LoVo (cell line): ENCODE data around the gene PACRG.
"Not testable (repeated sequence)": the region's sequence is repeated elsewhere in the genome, so short reads cannot be mapped to it uniquely, and the experiment has no call there.

ENCODE experiments used
- DNase-seq: peaks from one replicate; pipeline ENCODE4 v3.0.0-alpha.2; 2016; ENCODE audit warnings: low spot score

Gene PACRG

GRCh38 chr6:162941128-162941527 is 213.4 kb downstream of the PACRG start:
- DNase-seq, result no peak

DNA sequence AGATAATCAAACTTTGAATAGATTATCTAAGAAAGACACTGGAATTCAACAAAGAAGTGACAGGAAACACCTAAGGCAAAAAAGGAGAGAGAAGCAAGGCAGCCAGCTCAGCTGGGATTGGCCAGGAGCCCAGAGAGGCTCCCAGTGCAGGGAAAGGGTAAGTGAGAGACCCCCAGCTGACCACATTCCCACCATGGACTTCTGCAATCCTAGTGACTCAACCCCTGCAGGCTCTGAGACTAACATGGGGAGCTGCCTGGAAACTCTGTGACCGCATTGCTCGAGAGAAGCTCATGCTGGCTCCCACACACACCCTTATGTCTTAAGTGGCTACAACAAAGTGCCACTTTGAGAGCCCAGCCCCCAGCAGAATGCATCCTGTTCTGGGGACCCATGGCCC is 215.1 kb downstream of the PACRG start:
- no peak for DNase-seq

GRCh38 chr6:162943369-162943768 is 215.6 kb downstream of the PACRG start:
- DNase-seq, result no peak

DNA sequence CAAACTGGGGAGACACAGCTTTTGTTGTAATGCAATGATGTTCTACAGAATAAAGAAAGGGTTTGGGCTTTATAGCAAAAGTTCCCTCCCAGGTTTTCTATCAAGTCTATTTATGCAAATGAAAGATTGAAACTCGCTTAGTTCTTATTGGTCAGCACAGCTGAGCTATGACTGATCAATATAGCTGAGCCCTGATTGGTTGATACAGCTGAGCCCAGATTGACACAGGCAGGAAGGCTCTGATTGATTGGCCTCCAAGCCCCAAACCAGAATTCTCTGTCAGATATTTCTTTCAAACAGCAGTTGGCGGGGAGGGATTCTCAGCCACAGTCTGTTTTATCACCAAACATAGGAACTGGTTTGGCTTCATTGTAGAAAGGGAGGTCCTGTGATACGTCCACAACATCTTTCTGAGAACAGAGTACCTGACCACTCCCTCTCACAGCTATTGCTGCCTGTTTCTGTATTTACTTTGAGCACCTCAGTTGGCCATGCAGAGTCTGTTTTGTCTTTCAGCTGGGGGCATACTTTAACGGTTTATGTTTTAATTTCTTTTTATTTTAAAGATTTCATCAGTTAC is 223.5 kb downstream of the PACRG start:
- DNase-seq, result no peak

GRCh38 chr6:162952423-162952822 is 224.6 kb downstream of the PACRG start:
- DNase-seq, result no peak

DNA sequence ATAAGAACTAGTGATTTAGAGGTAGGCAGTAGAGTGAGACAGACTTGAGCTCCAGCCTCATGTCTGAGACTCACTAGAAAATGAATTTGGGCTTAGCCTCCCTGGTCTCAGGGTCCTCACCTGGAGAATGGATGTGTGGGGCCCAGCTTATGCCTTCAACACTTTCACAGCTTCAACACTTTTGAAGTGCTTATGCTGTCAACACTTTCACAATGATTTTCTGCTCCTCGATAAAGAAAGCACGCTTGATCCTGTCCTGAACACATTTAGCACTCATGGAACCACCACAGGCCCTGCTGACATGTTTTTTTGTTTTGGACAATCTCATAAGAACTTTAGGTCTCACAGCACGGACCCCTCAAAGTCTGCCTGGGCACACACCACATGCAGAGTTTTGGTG is 229.3 kb downstream of the PACRG start:
- no peak for DNase-seq

DNA sequence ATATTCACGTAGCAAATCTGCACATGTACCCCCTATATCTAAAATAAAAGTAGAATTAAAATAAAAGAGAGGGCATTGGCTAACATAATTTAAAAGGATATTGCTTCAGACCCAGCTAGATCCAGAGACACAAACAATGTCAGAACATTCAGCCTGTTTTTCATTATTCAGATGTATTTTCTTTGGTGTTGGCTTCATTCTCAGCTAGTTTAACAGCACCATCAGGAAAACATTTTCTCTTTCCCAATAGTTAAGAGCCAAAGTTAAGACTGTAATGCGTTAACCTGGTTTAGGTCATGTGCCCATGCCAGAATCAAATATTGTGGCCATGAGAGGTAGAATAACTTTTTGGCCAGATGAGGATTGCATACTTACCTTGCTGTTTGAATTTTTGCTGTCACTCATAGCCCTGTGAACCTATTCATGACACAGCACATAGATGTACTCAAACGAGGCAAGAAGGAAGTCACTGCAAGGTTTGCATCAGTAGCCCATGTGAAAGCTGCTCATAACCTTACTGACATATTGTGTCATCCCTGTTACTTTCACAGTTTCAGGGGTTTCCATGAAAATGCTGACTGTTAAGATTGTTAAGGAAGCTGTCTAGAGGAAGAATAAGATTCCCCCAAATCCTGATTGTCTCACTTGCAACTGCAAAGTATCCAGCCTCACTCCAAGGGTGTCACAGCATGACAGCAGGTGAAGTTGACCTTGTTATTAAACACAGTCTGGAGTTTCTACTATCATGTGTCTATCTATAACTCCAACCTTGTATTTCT is 233.1 kb downstream of the PACRG start:
- DNase-seq, result no peak

- DNase-seq, result no peak
Measured at GRCh38 chr6:162962093-162962492, 234.3 kb downstream of the PACRG start.

- no peak for DNase-seq
Measured at GRCh38 chr6:162963861-162964260, 236.1 kb downstream of the PACRG start.

DNA sequence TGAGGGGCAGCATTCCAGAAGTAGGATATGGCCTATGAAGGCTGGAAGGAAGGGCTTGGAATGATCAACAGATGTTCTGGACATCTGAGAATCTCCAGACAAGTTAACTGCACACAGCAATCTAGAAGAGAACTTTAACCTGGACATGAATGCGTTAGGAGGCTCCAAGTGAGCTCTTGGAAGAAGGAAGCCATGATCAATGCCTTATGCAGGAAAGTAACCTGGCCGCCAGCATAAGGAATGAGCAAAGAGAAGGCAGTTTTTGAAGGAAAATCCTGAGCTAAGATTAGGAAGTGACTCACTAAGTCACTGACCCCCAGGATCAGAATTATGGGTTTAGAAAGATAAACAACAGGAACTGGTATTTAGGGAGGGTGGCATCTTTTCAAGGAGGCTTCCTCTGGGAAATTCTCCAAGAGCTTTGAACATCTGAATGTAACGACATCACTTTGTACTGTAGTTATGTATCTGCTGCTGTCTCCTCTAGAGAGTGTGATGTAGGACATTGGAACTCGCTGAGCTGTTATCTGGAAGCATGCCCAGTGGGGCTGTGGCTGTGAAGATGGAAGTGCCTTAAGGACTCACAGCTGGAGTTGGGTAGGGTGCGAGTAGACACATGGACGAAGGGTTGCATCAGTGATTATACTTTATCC is 236.8 kb downstream of the PACRG start:
- DNase-seq, result peak; percentile 14

- no peak for DNase-seq
Measured at GRCh38 chr6:162965366-162965765, 237.6 kb downstream of the PACRG start.

DNA sequence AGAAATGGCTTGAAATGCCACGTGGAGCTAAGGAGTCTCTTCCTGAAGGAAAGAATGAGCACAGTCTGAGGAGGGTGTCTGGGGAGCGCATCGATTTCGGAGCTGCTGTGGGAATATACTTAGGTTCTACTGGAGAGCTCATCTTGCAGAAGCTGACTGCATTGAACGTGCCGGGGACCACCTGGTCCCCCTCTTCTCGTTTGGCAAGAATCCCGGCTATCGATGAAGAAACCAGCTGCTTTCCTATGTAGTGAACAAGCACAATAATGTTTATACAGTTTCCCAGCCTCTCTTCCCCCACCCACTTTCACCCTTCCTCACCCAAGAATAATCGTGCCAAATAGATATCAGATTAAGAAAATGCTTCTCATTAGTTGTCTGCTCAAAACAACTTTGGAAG is 242.5 kb downstream of the PACRG start:
- no peak for DNase-seq

DNA sequence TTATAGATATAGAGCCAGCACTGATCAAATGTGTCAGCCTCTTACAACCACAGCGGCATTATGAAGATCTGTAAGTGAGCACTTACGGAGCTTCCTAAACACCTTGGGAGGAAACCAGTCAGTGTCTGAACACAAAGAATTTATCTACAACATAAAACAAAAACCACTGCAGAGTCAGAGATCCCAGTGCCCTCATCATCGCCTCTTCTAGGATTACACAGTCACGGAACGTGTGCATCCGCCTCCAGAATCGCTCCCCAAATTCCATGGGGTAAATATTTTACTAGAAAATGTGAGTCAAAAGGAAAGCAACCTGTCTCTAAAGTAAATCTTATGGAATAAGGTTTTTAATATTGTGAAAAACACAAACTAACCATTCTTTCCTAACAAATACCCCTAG is 243.6 kb downstream of the PACRG start:
- DNase-seq, result no peak

GRCh38 chr6:162973151-162973872 is 245.5 kb downstream of the PACRG start:
- no peak for DNase-seq

DNA sequence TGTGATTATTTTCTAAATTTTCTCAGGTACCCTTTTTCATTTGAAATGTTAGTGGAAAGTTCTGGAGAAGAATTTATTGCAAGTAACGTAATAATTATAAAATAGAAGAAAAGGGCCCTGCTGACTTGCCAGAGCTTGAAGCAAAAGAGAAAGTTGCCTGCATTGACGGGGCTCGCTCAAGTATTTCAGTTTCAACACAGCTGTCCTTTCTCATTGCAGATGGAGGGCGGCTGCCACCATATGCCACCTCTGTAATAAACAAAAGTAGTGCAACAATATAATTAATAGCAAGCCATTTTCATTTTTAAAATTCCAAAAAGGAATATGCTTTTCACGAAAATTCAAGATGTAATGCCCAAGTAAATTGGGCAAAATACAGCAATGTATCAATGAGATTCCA is 246.2 kb downstream of the PACRG start:
- no peak for DNase-seq

- no peak for DNase-seq
Measured at GRCh38 chr6:162974685-162975084, 246.9 kb downstream of the PACRG start.

DNA sequence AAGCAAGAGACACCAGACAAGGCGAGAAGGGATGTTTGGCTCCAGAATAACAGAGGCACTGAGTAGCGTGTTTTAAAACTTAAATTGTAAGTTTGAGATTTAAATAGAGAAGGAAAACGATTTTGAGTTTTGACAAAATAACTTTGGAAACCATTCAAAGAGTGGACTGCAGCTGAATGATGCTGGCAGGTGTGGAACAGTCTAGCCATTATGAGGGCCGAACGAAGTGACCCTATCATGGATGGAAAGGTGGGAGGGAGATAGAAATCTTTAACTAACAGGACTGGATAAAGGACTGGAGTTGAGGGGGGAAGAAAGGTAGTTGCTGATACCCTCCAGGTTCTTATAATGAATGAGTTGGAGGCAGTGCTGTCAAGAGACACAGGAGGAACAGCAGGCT is 248.4 kb downstream of the PACRG start:
- DNase-seq, result no peak

- not testable (repeated sequence) for DNase-seq
Measured at GRCh38 chr6:162983234-162983633, 255.5 kb downstream of the PACRG start.

GRCh38 chr6:162998777-162999176 is 271.0 kb downstream of the PACRG start:
- DNase-seq, result no peak

DNA sequence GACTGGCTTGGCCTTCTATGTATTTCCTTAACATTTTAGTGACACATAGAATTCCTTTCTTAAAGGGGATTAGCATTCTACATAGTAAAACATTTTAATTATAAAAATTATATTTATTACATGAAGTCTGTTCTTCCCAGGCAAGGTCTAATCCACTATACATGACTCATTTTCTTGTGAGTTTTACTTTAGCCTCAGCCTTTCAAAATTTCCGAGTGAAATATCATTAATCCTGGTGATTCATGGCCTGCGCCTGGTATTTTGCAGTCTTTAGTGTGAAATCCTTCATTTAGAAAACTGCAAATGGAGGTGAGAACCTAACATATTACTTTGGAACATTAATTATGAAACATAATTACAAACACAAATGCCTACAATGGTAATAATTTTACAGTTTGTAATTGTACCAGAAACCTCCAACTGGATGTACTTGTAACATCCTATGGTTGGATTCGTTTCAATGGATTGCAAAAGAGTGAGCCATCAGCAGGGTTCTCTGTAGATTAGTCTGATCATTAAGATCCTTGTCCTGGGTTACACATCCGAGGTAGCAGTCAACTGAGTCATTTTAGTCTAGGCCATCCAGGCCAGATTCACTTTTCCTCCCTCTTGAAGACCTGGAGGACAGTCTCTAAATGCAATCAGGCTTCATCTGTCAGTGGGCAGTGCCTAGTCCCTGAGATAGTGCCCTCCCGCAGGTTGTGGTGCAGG is 272.0 kb downstream of the PACRG start:
- no peak for DNase-seq

GRCh38 chr6:163001330-163001729 is 273.6 kb downstream of the PACRG start:
- DNase-seq, result no peak

GRCh38 chr6:163008186-163008585 is 280.4 kb downstream of the PACRG start:
- DNase-seq, result no peak
